ENCODE measurements around the gene CCZ1.
"Not testable (repeated sequence)": the region's sequence is repeated elsewhere in the genome, so short reads cannot be mapped to it uniquely, and the experiment has no call there.

The CCZ1 gene

GRCh38 chr7:5916529-5916928, 18.0 kb downstream of the CCZ1 start:
- DNase-seq (ENCODE audit: low read depth) = not testable (repeated sequence)

GRCh38 chr7:5924180-5924579, 25.6 kb downstream of the CCZ1 start:
- DNase-seq (ENCODE audit: low read depth) = not testable (repeated sequence)

GRCh38 chr7:5924630-5925029, 26.1 kb downstream of the CCZ1 start:
- DNase-seq (ENCODE audit: low read depth) = not testable (repeated sequence)

GRCh38 chr7:5926263-5926870, 27.8 kb downstream of the CCZ1 start:
- DNase-seq (ENCODE audit: low read depth) = not testable (repeated sequence)

- DNase-seq (ENCODE audit: low read depth) = not testable (repeated sequence)
Observed at GRCh38 chr7:5930290-5930689, 31.8 kb downstream of the CCZ1 start.

GRCh38 chr7:5931250-5931649, 32.7 kb downstream of the CCZ1 start:
- DNase-seq (ENCODE audit: low read depth) = not testable (repeated sequence)

GRCh38 chr7:5931905-5932644, 33.5 kb downstream of the CCZ1 start:
- not testable (repeated sequence) for DNase-seq (ENCODE audit: low read depth)

GRCh38 chr7:5934945-5935450, 36.5 kb downstream of the CCZ1 start:
- not testable (repeated sequence) for DNase-seq (ENCODE audit: low read depth)

- not testable (repeated sequence) for DNase-seq (ENCODE audit: low read depth)
Observed at GRCh38 chr7:5963205-5963604, 64.7 kb downstream of the CCZ1 start.

- not testable (repeated sequence) for DNase-seq (ENCODE audit: low read depth)
Observed at GRCh38 chr7:5963810-5964209, 65.3 kb downstream of the CCZ1 start.

GRCh38 chr7:5970347-5970911, 71.9 kb downstream of the CCZ1 start, which contains the start of gene RSPH10B:
Gene RSPH10B, minus strand, starts transcription at chr7:5970689. Its CDS starts 3,573 bp downstream, at chr7:5967116.
- not testable (repeated sequence) for DNase-seq (ENCODE audit: low read depth)

- not testable (repeated sequence) for DNase-seq (ENCODE audit: low read depth)
Observed at GRCh38 chr7:5973580-5973979, 75.0 kb downstream of the CCZ1 start.
